ENCODE results near the gene POU2F3. TPM values are rescaled to one million over a fixed set of nuclear protein-coding genes. Genes with fewer than 3 reads are reported as not detected.

Gene POU2F3
- total RNA-seq, 1 donor from 2014 or later: 4.6 TPM

DNA sequence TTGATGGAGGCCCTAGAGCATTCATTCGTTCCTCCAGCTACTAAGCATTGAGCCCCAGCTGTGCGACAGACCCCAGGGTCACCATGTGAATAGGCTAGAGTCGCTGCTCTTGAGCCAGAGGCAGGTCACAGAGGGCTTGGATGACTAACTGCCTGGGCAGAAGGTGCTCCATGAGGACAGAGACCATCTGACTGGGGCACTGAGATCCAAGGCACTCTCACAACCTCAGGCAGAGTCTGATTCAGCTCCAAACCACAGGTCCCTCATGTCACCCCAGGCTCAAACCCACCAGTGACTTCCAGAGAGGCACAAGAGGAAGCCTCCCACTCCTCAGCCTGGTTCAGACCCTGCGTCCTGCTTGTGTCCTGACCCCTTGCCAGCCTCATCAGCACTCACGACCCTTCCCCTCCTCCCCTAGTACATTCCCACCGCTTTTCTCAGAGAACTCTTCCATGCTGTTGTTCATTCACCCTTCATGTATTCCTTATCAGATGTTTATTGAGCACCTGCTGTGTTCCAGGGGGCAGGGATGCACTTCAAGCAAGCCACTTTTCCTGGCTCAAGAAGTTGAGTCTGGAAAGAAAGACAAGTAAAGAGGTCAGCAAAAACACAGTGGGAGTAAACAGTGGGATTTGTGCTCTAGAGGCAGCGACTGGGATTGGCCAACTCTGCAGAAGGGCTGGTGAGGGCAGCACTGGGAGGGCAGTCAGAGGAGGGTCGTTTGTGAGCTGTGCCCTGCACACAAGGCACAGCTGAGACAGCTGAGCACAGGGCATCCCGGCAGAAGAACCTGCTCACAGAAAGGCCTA lies 19.8 kb upstream of the POU2F3 start:
- no peaks in the 10 kb centered on the region for H3K36me3 ChIP-seq
- ATAC-seq: no peak
- intact Hi-C loops (cut with DNase I): loop anchor here (10.0 kb wide), 1 partner anchor 45 kb away; no protein-coding TSS in a partner anchor
- TF ChIP-seq, protein P1, sequence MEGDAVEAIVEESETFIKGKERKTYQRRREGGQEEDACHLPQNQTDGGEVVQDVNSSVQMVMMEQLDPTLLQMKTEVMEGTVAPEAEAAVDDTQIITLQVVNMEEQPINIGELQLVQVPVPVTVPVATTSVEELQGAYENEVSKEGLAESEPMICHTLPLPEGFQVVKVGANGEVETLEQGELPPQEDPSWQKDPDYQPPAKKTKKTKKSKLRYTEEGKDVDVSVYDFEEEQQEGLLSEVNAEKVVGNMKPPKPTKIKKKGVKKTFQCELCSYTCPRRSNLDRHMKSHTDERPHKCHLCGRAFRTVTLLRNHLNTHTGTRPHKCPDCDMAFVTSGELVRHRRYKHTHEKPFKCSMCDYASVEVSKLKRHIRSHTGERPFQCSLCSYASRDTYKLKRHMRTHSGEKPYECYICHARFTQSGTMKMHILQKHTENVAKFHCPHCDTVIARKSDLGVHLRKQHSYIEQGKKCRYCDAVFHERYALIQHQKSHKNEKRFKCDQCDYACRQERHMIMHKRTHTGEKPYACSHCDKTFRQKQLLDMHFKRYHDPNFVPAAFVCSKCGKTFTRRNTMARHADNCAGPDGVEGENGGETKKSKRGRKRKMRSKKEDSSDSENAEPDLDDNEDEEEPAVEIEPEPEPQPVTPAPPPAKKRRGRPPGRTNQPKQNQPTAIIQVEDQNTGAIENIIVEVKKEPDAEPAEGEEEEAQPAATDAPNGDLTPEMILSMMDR (IDR thresholded peaks at IDR 0.05): no peak
- no peak overlapping the region for H3K27ac ChIP-seq
- no peak overlapping the region for H3K4me3 ChIP-seq
- no peaks in the 10 kb centered on the region for H3K9me3 ChIP-seq
- peaks cover 18% of the 10 kb centered on the region for H3K4me1 ChIP-seq
- no peak for DNase-seq
- H3K27me3 ChIP-seq (ENCODE audit: low read depth): no peaks in the 10 kb centered on the region

- intact Hi-C loops (cut with DNase I): loop anchor here (10.0 kb wide), 1 partner anchor 46 kb away; no protein-coding TSS in a partner anchor
- H3K4me3 ChIP-seq: no peak overlapping the region
- no peak overlapping the region for H3K27ac ChIP-seq
- TF ChIP-seq, protein P1 (IDR thresholded peaks at IDR 0.05): no peak
- ATAC-seq (no peak), DNase-seq (no peak)
- H3K36me3 ChIP-seq: no peaks in the 10 kb centered on the region
- H3K27me3 ChIP-seq (ENCODE audit: low read depth): no peaks in the 10 kb centered on the region
- H3K9me3 ChIP-seq: no peaks in the 10 kb centered on the region
- H3K4me1 ChIP-seq: peaks cover 23% of the 10 kb centered on the region
These were observed 19.2 kb upstream of the POU2F3 start for GRCh38 chr11:120220747-120221037.

GRCh38 chr11:120221115-120221752 lies 18.7 kb upstream of the POU2F3 start:
- ATAC-seq (no peak), DNase-seq (no peak)
- no peak overlapping the region for H3K27ac ChIP-seq
- TF ChIP-seq, protein P1 (IDR thresholded peaks at IDR 0.05): no peak
- intact Hi-C loops (cut with DNase I): loop anchor here (10.0 kb wide), 1 partner anchor 46 kb away; no protein-coding TSS in a partner anchor
- no peak overlapping the region for H3K4me3 ChIP-seq
- H3K4me1 ChIP-seq: peaks cover 27% of the 10 kb centered on the region
- no peaks in the 10 kb centered on the region for H3K27me3 ChIP-seq (ENCODE audit: low read depth)
- no peaks in the 10 kb centered on the region for H3K36me3 ChIP-seq
- H3K9me3 ChIP-seq: no peaks in the 10 kb centered on the region

DNA sequence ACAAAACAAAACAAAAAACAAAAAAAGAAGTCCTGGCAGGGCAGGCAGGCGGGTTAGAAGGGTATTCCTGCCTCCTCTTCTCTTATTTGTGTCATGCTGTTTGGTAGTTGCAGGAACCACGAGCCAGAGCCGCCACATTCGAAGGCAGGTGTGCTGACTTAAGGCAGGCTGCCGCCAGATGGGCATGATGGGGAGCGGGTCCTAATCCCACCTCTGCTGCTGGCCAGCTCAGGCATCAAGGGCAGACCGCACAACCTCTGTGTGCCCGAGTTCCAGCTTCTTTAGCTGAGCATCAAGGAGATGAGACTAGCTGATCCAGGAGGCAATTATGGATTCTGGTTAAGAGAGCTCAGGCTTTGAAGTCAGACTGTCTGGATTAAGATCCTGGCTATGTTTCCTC lies 17.0 kb upstream of the POU2F3 start:
- Histone ChIP-seq H3K27ac (no peak overlapping the region), H3K4me3 (no peak overlapping the region), H3K36me3 (no peaks in the 10 kb centered on the region), H3K9me3 (no peaks in the 10 kb centered on the region), H3K27me3 (ENCODE audit: low read depth) (no peaks in the 10 kb centered on the region), H3K4me1 (peaks cover 25% of the 10 kb centered on the region)
- intact Hi-C loops (cut with DNase I): loop anchor here (10.0 kb wide), 1 partner anchor 48 kb away; no protein-coding TSS in a partner anchor
- TF ChIP-seq, protein P1 (IDR thresholded peaks at IDR 0.05): no peak
- DNase-seq (no peak), ATAC-seq (no peak)

GRCh38 chr11:120223793-120224192 lies 16.1 kb upstream of the POU2F3 start:
- ATAC-seq (no peak), DNase-seq (no peak)
- no peaks in the 10 kb centered on the region for H3K27me3 ChIP-seq (ENCODE audit: low read depth)
- intact Hi-C loops (cut with DNase I): loop anchor here (10.0 kb wide), 1 partner anchor 49 kb away; no protein-coding TSS in a partner anchor
- TF ChIP-seq, protein P1 (IDR thresholded peaks at IDR 0.05): no peak
- H3K4me1 ChIP-seq: peaks cover 18% of the 10 kb centered on the region
- no peaks in the 10 kb centered on the region for H3K9me3 ChIP-seq
- no peak overlapping the region for H3K27ac ChIP-seq
- no peaks in the 10 kb centered on the region for H3K36me3 ChIP-seq
- no peak overlapping the region for H3K4me3 ChIP-seq
